OCI-LY7 (cell line): ENCODE results near the gene CRHR2. TPM values are rescaled to one million over a fixed set of nuclear protein-coding genes. Genes with fewer than 3 reads are reported as not detected.

Experiments used
- BruUV-seq: library from RNA; stranded (reverse); fragments of 400-500 nt; replicated peaks from 2 replicates; lab custom pipeline; 2021; lab: Mats Ljungman, UMichigan
- CTCF ChIA-PET: fragments of 300-600 bp; sonication (Branson Sonifier 250); formaldehyde crosslinking; loops from one replicate; lab custom pipeline; 2022; ENCODE audit warnings: antibody characterized with exemption; ENCODE audit not compliant: unreplicated experiment; lab: Charles Lee
- POLR2A ChIA-PET: fragments of 300-600 bp; sonication (Branson Sonifier 250); formaldehyde crosslinking; loops from one replicate; lab custom pipeline; 2022; ENCODE audit warnings: antibody characterized with exemption; lab: Charles Lee
- DNase-seq: peaks from one replicate; pipeline ENCODE4 v3.0.0-alpha.2; 2015; ENCODE audit warnings: low spot score
- H2AFZ ChIP-seq: fragments of 200-600 bp; sonication (generic), shearing (Covaris generic); 2 replicates; pipeline ENCODE4 v1.6.1; 2014; ENCODE audit warnings: mild to moderate bottlenecking, antibody characterized with exemption, low read length, moderate library complexity
- H3K27ac ChIP-seq: fragments of 200-600 bp; sonication (generic); 2 replicates; pipeline ENCODE4 v1.5.1; 2014; ENCODE audit warnings: mixed run types, low read depth, mild to moderate bottlenecking, moderate library complexity, low read length, inconsistent platforms; ENCODE audit not compliant: poor library complexity, severe bottlenecking
- H3K36me3 ChIP-seq: fragments of 200-600 bp; sonication (generic); 2 replicates; pipeline ENCODE4 v1.6.1; 2014; ENCODE audit warnings: mild to moderate bottlenecking, antibody characterized with exemption, low read length, moderate library complexity, mixed read lengths; ENCODE audit not compliant: insufficient read depth
- H3K4me1 ChIP-seq: fragments of 200-600 bp; sonication (generic); 2 replicates; pipeline ENCODE4 v1.5.1; 2014; ENCODE audit warnings: mild to moderate bottlenecking, low read length; ENCODE audit not compliant: insufficient read depth, poor library complexity, severe bottlenecking
- H3K4me2 ChIP-seq: fragments of 200-600 bp; sonication (generic); 2 replicates; pipeline ENCODE4 v1.6.1; 2014; ENCODE audit warnings: mild to moderate bottlenecking, low read length
- H3K4me3 ChIP-seq: fragments of 200-600 bp; sonication (generic); 2 replicates; pipeline ENCODE4 v1.5.1; 2014; ENCODE audit warnings: mild to moderate bottlenecking, low read depth, low read length; ENCODE audit not compliant: poor library complexity, severe bottlenecking
- H3K79me2 ChIP-seq: fragments of 200-600 bp; sonication (generic); 2 replicates; pipeline ENCODE4 v1.6.1; 2016; ENCODE audit warnings: low read depth, mild to moderate bottlenecking, low read length, moderate library complexity, mixed read lengths; ENCODE audit not compliant: insufficient read depth
- H3K9me2 ChIP-seq: fragments of 200-600 bp; sonication (generic); 2 replicates; pipeline ENCODE4 v1.6.1; 2016; ENCODE audit warnings: mild to moderate bottlenecking, low read length, mixed read lengths; ENCODE audit not compliant: insufficient read depth
- H3K9me3 ChIP-seq: fragments of 200-600 bp; sonication (generic); 2 replicates; pipeline ENCODE4 v1.6.1; 2014; ENCODE audit warnings: mild to moderate bottlenecking, mixed run types, low read length, mixed read lengths
- H4K20me1 ChIP-seq: fragments of 200-600 bp; sonication (generic); 2 replicates; pipeline ENCODE4 v1.6.1; 2014; ENCODE audit warnings: mild to moderate bottlenecking, antibody characterized with exemption, low read length, moderate library complexity, mixed read lengths; ENCODE audit not compliant: insufficient read depth
- EZH2phosphoT487 ChIP-seq: fragments of 200-600 bp; sonication (generic); IDR thresholded peaks from 2 replicates; pipeline ENCODE4 v1.6.1; 2018; ENCODE audit warnings: low read depth, borderline replicate concordance, mild to moderate bottlenecking, mixed run types, antibody characterized with exemption, low read length, moderate library complexity, mixed read lengths
- intact Hi-C: fragments of 100-400 bp; cut with micrococcal nuclease; formaldehyde crosslinking; loops from one replicate; pipeline ENCODE4 v1.10.0; 2022; ENCODE audit not compliant: unreplicated experiment
- total RNA-seq, 2 experiments: library from RNA; depleted of rRNA in 1 of 2; stranded (reverse); fragments of >200 nt in 1 of 2; shearing (Covaris generic) in 1 of 2; gene quantifications; 2 replicates each; pipeline ENCODE4 v1.2.3, GENCODE V29; 2014 to 2022
- TF ChIP-seq, protein P1 (sequence below): fragments of 200-600 bp; sonication (generic); conservative IDR thresholded peaks from 2 replicates; pipeline ENCODE4 v1.5.1; 2014; ENCODE audit warnings: mild to moderate bottlenecking, antibody characterized with exemption, low read length, moderate library complexity, mixed read lengths

CRHR2 gene
- total RNA-seq, 2 experiments from 2014 or later = not detected

DNA sequence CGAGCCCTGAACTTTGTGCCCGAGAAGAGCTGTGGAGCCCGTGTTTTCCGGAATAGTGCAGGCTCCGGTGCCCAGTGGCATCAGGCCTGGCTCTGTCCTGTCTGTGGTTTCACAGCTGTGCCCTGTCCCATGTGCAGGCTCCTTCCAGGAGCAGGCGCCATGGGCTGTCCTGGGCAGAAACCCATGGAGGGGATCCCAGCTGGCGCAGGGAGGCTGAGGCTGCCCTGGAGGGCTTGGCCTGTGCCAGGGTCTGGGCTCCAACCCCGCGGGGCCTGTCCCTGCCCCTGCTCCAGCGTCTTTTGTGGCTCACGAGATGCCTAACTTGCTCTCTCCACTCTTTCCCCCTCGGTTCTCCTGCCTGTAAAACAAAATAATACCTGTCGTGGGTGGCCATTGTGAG is 23.3 kb upstream of the CRHR2 start:
- BruUV-seq = no TSS peak
- CTCF ChIA-PET = no interaction called here
- no peaks in the 10 kb centered on the region for H3K79me2 ChIP-seq

DNA sequence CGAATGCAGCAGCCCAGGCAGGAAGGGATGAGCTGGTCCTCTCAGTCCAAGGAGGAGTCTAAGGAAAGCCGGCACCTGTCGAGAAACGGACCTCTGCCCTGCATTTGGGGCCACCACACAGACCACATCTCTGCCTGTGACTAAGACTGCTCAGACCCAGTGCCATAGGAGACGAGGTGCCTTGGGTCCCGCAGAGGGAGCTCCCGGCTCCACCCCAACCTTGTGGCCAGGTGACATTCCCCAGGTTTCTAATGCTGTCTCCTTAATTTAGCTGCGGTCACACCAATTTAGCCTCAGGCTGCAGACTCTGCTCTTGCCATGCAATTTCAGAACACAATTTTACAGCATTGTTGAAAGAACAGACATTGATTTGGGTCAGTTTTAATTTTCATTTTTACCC is 22.8 kb upstream of the CRHR2 start:
- H3K9me2 ChIP-seq = no peaks in the 10 kb centered on the region
- H2AFZ ChIP-seq = no peak overlapping the region
- H3K4me1 ChIP-seq = no peaks in the 10 kb centered on the region
- no peaks in the 10 kb centered on the region for H3K79me2 ChIP-seq
- no peak overlapping the region for H3K4me3 ChIP-seq
- ChIA-PET POLR2A (no interaction called here), CTCF (no interaction called here)
- no peak for DNase-seq
- TF ChIP-seq, protein P1, sequence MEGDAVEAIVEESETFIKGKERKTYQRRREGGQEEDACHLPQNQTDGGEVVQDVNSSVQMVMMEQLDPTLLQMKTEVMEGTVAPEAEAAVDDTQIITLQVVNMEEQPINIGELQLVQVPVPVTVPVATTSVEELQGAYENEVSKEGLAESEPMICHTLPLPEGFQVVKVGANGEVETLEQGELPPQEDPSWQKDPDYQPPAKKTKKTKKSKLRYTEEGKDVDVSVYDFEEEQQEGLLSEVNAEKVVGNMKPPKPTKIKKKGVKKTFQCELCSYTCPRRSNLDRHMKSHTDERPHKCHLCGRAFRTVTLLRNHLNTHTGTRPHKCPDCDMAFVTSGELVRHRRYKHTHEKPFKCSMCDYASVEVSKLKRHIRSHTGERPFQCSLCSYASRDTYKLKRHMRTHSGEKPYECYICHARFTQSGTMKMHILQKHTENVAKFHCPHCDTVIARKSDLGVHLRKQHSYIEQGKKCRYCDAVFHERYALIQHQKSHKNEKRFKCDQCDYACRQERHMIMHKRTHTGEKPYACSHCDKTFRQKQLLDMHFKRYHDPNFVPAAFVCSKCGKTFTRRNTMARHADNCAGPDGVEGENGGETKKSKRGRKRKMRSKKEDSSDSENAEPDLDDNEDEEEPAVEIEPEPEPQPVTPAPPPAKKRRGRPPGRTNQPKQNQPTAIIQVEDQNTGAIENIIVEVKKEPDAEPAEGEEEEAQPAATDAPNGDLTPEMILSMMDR = no peak
- TF ChIP-seq EZH2phosphoT487 = no peak
- no peak overlapping the region for H3K4me2 ChIP-seq
- H3K9me3 ChIP-seq = no peaks in the 10 kb centered on the region
- H3K36me3 ChIP-seq = no peaks in the 10 kb centered on the region
- H4K20me1 ChIP-seq = no peaks in the 10 kb centered on the region
- intact Hi-C loops = no loop called here
- no TSS peak for BruUV-seq
- H3K27ac ChIP-seq = no peak overlapping the region

More for the DNA sequence above, 23.3 kb upstream of the CRHR2 start:
- DNase-seq = no peak
- no peaks in the 10 kb centered on the region for H3K4me1 ChIP-seq
- no peak overlapping the region for H3K27ac ChIP-seq
- intact Hi-C loops = no loop called here
- no peaks in the 10 kb centered on the region for H4K20me1 ChIP-seq
- H3K9me2 ChIP-seq = no peaks in the 10 kb centered on the region
- H3K4me2 ChIP-seq = no peak overlapping the region
- no peak overlapping the region for H2AFZ ChIP-seq
- POLR2A ChIA-PET = no interaction called here
- H3K9me3 ChIP-seq = no peaks in the 10 kb centered on the region
- TF ChIP-seq EZH2phosphoT487 = no peak
- TF ChIP-seq, protein P1 = no peak
- H3K36me3 ChIP-seq = no peaks in the 10 kb centered on the region
- H3K4me3 ChIP-seq = no peak overlapping the region

DNA sequence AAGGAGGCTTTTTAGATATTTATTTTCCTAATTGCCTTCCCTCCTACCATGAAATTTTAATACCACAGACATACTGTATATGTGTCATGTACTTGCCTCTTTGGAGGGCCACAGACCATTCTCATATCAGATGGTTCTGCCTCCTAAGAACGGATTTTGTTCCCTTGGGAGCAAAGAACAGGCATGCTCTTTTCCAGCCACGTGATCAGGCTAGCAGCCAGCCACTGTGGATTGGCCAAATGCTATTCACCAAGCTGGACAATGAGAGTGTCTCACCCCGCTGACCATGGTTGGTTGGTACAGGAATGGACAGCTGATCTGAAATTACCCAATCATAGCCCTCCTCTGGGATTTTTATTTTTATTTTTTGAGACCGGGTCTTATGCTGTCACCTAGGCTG is 21.5 kb upstream of the CRHR2 start:
- intact Hi-C loops = no loop called here
- H3K9me3 ChIP-seq = no peaks in the 10 kb centered on the region
- no peak overlapping the region for H3K27ac ChIP-seq
- no peak for DNase-seq
- no peaks in the 10 kb centered on the region for H4K20me1 ChIP-seq
- no peaks in the 10 kb centered on the region for H3K79me2 ChIP-seq
- TF ChIP-seq, protein P1 = no peak
- TF ChIP-seq EZH2phosphoT487 = no peak
- H3K36me3 ChIP-seq = no peaks in the 10 kb centered on the region
- no peak overlapping the region for H2AFZ ChIP-seq
- no peak overlapping the region for H3K4me3 ChIP-seq
- H3K4me2 ChIP-seq = no peak overlapping the region
- BruUV-seq = no TSS peak
- H3K4me1 ChIP-seq = no peaks in the 10 kb centered on the region
- no peaks in the 10 kb centered on the region for H3K9me2 ChIP-seq
- CTCF ChIA-PET = no interaction called here
- POLR2A ChIA-PET = interaction anchor here (0.6 to 1.0 kb wide), 5 partner anchors 16 to 443 kb away, joined by 3 to 4 read pairs (median 3); no protein-coding TSS in a partner anchor
